ENCODE results near the gene ADAM12.
A peak's percentile ranks its signal among the peaks of the same experiment; 100 is the strongest.

Gene ADAM12

GRCh38 chr10:126042354-126042753 lies 345.9 kb downstream of the ADAM12 start:
- DNase-seq: no peak

GRCh38 chr10:126041804-126042231 lies 346.5 kb downstream of the ADAM12 start:
- DNase-seq: peak; percentile 77

GRCh38 chr10:126041117-126041516 lies 347.2 kb downstream of the ADAM12 start:
- DNase-seq: no peak

- no peak for DNase-seq
These were observed 350.3 kb downstream of the ADAM12 start for GRCh38 chr10:126037946-126038345.

- no peak for DNase-seq
These were observed 351.8 kb downstream of the ADAM12 start for GRCh38 chr10:126036515-126036914.

- DNase-seq: no peak
These were observed 353.7 kb downstream of the ADAM12 start for GRCh38 chr10:126034586-126034985.

- DNase-seq: no peak
These were observed 358.3 kb downstream of the ADAM12 start for GRCh38 chr10:126029999-126030398.

- DNase-seq: no peak
These were observed 360.6 kb downstream of the ADAM12 start for GRCh38 chr10:126027692-126028091.

GRCh38 chr10:126022841-126023240 lies 365.4 kb downstream of the ADAM12 start:
- DNase-seq: no peak

- DNase-seq: no peak
These were observed 366.3 kb downstream of the ADAM12 start for GRCh38 chr10:126021833-126022500.

- no peak for DNase-seq
These were observed 370.2 kb downstream of the ADAM12 start for GRCh38 chr10:126017961-126018560.

GRCh38 chr10:126016882-126017281 lies 371.4 kb downstream of the ADAM12 start:
- no peak for DNase-seq

GRCh38 chr10:126016156-126016805 lies 372.0 kb downstream of the ADAM12 start:
- no peak for DNase-seq

- DNase-seq: no peak
These were observed 372.9 kb downstream of the ADAM12 start for GRCh38 chr10:126015413-126015812.

- no peak for DNase-seq
These were observed 374.0 kb downstream of the ADAM12 start for GRCh38 chr10:126014309-126014708.

GRCh38 chr10:126013489-126014281 lies 374.6 kb downstream of the ADAM12 start:
- DNase-seq: no peak

- no peak for DNase-seq
These were observed 375.8 kb downstream of the ADAM12 start for GRCh38 chr10:126012485-126012884.

- DNase-seq: no peak
These were observed 376.3 kb downstream of the ADAM12 start for GRCh38 chr10:126011995-126012394.

- no peak for DNase-seq
These were observed 378.6 kb downstream of the ADAM12 start for GRCh38 chr10:126009650-126010049.

- DNase-seq: no peak
These were observed 381.4 kb downstream of the ADAM12 start for GRCh38 chr10:126006906-126007305.

- DNase-seq: no peak
These were observed 382.0 kb downstream of the ADAM12 start for GRCh38 chr10:126006264-126006663.

- no peak for DNase-seq
These were observed 383.5 kb downstream of the ADAM12 start for GRCh38 chr10:126004752-126005151.

- no peak for DNase-seq
These were observed 386.7 kb downstream of the ADAM12 start for GRCh38 chr10:126001576-126001975.

Data from KG1 (cell line).